Activated gamma-delta T cell treated with Interleukin-2 at 50 U/mL for 16 hours (primary cell): Measurements from ENCODE around the gene CGNL1.

Experiments used
- DNase-seq: peaks from one replicate; pipeline ENCODE4 v3.0.0-alpha.2; 2020

CGNL1 gene

DNA sequence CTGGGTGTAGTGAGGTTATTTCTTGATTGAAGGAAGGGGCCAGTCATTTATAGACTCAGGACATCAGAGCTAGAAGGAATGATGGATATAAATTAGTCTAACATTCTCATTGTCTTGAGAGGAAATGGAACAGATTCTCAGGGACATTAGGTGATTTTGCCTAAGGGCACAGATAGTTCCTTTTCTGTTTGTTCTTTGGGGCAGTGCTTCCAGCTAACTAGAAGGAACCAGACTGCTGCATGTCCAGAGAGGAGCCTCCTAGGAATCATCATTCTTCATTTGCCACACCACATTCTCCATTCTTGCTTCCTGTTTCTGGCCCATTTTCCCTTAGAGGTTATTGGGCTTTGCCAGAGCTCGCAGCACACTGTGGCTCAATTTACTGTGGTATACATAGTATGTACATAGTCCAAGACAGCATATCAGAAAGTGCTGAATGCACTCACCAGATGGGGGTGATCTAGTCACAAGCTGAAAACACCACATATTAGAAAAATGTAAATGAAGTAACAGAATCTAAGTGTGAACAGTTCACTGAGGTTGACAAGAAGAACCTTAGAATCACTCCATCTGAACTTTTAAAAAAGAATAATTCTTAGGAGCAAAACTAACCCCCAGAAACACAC is 152.7 kb downstream of the CGNL1 start:
- DNase-seq, result no peak

DNA sequence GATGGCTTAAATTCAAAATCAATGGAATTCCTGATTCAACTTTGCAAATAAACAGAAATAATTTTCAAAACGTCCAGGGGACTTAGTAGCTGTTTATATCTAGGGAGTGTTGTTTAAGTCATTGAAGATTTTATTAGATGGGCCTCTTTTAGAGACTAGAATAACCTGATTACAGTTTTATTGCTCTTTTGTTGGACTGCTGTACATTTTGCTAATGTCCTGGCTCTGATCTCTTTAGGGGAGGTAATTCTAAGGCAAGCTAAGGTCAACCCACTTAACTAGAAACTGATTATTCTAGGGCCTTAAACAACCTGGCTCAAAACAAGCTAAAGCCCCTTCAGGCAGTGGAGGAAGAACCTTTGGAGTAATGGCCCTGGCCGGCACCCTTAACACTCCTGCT is 153.4 kb downstream of the CGNL1 start:
- no peak for DNase-seq

DNA sequence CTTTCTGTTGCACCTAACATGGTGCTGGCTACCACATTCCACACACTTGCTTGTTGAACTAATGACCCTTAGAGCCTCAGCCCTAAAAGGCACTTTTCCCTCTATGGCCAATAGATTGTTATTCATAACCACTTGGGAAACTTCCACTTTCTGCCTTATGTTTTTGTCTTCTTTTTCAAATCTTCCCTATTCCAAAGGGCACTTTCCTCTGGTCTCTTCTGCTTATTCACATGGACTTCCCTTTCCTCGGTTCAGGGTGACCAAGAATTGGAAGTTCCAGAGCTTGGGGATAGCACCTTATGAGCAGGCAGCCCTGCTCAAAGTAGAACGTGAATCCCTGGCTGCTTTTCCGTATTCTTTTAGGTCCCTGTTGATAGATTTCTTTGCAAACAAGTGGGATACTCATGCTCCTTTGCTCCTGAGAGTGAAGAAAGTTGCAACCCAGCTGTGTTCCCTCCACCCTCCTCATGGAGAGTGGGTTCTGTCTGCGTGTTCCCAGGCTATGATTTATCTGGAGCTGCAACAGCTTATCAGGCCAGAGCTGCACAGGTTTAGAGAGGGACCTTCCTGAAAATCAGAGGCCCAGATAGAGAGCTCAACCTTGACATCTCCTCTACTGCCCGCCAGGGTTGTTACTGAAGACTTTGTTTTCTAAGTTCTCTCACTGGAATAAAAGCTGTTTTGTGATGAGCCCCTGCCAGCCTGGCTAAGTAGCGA is 156.6 kb downstream of the CGNL1 start:
- no peak for DNase-seq

DNA sequence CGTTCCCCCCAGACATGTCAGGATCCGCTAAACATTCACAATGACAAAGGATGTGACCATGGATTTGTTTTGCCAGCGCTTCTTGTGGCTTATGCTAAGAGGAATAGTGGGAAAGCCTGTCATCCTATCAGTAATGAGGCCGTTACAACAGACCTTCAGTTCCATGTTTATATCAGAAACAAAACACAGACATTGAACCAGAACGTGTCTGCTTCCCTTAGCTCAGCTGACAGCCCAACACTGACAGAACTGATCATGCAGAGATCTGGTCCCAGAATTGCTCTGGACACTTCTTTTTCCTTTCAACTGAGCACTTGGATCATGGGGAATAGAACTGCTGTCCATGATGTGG is 157.1 kb downstream of the CGNL1 start:
- no peak for DNase-seq

DNA sequence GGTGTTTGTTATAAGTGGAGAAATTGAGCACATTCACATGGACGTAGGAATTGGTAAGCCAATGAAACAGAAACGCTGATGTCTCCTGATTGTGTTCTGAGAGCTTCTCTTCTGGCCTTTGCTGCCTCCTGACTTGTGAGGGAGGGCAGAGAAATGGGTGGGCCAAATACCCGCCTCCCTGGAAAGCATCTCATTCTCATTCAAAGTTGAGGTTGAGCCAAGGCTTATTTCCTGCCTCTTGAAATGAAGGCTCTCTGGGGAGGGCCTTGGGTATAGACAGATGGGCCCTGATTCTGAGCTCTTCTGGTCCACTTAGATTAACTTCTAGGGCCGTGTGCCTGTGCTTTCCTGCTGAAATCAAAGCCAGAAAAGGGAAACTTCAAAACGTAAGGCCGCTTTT is 158.0 kb downstream of the CGNL1 start:
- no peak for DNase-seq

DNA sequence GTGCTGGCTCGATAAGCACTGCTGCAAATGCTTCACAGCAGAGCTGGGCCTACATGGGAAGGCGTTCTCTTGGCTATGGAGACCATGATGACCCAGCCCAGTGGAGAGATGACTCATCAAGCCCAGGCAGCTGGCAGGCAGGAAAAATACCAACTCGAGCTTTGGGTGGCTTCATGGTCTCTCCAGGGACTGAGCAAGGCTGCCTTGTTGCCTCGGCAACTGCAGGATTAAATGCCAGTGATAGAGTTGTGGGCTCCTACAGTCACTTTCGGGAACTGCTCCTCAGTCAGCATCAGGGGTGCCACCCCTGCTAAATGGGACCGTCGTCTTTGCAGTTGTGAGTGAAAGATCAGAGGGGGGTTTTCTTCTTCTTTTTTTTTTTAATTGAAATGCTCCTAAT is 160.8 kb downstream of the CGNL1 start:
- DNase-seq, result no peak

DNA sequence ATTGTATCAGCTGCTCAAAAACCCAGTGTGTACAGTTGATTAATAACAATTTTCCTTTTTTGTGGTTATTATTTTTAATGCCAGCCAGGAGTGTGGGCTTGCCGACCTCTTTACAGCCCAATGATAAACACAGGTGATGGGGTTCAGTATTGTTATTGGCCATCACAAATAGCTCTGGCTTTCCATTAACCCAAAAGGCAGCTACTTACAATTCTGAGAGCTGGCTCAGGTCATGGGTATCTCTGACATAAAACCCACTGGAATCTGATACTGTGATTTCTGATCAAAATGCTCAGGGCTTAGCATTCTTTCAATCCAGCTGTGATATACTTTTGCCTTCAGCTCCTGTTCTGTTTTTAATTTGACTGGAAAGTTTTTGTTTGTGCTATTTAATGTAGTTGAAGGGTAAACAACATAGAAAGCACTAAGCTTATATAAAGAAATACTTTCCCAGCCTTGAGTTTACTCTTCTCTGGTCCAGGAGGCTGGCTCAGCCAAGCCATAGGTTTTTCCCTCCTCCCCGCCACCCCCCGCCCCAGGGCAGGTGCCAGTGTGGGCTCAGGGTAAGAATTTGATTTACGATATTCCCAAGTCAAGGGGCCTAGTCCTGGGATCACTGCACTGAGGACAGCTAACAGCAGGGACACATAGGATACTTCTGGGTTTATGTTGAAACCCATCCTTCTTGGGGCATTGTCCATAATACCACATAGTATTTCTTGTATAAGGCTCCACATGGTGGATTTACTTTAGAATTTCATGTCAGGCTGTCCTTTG is 161.4 kb downstream of the CGNL1 start:
- no peak for DNase-seq

DNA sequence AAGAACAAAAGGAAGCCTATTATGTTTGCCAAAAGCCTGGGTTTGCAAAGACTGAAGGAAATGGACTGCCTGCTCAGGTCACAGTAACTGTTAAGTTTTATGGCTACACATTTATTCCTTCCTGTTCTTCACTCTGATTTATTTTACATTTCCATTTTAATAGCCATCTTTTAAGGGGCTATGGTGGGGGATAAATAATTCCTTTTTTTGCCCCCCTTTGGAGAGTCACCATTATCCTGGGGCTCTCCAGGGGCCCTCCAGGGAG is 161.9 kb downstream of the CGNL1 start:
- no peak for DNase-seq

DNA sequence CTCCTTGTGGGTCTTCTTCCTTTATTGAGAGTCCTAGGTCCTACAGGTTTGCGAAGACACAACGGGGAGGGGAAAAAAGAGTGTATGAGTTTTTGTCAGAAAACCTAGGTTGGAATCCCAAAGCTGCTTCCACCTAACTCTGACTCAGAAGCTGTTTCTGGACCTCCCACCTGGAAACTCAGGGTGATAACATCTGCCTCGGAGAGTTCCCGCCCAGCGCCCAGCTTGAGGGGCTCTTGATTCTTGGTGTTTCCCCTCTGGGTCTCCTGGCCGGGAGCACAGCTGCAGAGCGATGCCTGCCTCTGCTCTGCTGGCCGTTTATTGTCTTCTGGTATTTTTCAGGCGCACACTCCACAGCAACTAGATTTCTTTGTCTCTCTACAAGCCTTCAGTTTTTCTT is 162.5 kb downstream of the CGNL1 start:
- no peak for DNase-seq

DNA sequence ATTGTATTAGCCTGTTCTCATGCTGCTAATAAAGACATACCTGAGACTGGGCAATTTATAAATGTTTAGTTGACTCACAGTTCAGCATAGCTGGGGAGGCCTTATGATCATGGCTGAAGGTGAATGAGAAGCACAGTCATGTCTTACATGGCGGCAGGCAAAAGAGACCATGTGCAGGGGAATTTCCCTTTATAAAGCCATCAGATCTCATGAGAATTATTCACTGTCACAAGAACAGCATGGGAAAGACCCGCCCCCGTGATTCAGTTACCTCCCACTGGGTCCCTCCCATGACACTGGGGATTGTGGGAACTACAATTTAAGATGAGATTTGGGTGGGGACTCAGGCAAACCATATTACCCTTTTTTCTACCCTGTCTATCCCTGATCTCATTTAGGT is 163.9 kb downstream of the CGNL1 start:
- DNase-seq, result no peak

DNA sequence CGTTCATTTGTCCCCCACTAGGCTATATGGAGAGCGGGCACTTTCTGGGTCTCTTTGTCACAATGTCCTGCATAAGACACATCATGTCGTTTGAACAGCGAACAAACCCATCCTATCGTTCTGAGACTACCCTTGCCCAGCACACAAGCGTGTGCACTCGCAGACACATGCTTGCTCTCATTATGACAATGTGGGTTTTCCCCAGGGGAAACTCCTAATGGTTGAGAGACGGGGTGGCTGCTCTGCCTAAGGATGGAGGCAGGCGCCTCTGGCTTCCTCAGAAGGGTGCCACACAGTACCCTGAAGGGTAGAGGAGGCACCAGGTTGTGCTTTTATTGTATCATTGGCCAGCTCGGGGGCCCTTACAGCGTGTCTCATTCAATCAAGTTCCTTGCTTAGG is 164.4 kb downstream of the CGNL1 start:
- no peak for DNase-seq

DNA sequence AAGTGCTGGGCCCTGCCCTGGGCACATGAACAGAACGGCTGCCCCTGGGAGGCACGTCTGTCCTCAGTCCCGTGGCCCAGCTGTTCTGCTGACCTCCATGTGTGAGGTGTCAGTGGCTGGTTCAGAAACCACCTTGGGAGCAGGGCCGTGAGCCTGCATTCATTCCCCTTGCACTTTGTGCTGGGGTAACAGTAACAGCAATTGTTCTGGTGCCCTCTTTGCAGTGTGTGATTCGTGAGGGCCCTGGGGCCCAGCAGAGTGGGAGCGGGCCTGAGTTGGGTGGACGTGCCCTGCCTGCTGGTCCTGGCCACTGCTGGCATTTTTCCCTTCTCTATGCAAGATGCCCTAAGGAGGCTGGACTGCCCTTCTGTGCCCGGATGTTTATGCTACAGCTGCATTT is 165.0 kb downstream of the CGNL1 start:
- no peak for DNase-seq

DNA sequence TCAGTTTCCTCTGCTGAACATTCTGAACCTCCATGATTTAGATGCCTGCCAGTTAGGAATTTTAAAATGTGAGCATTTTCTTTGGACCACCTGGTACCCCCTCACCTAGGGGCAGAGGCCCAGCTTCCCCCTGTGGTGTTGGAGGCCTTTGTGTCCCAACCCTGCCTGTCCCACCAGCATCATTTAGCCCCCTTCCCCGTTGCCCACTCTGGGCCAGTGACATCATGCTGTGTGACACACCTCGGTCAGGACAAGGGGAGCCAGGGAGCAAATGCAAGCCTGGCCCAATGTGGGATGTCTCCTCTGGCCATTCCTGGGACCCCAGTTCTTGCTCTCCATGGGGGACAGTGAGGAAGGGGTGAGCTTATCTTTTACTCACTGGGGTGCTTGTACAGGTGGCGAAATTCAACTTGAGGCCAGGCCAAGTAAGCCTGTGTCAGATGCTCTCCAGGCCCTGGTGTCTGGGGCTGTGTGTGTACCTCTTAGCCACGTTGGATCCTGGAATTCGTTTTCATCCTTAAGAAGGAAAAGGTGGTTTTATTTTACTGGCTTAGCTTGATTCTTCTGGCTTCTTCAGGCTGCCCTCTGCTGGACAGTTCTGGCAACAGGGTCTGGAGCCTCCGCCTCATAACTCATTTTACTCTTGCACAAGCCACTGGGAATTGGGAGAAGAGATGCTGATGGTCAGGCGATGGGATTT is 165.7 kb downstream of the CGNL1 start:
- DNase-seq, result no peak

DNA sequence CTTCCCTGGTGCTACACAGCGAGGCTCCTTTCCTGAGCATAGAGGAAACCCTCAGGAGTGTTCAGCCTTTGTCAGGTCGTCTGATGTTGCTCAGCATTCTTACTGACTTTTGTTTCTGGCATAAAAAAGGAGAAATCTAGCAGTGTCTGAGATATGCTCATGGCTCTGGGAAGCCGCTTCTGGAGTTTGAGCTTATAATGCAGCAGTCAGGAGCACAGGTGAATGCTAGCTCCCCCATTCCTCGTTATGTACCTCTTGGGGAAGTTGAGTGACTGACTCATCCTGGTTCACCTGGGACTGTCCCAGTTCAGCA is 166.2 kb downstream of the CGNL1 start:
- DNase-seq, result no peak

DNA sequence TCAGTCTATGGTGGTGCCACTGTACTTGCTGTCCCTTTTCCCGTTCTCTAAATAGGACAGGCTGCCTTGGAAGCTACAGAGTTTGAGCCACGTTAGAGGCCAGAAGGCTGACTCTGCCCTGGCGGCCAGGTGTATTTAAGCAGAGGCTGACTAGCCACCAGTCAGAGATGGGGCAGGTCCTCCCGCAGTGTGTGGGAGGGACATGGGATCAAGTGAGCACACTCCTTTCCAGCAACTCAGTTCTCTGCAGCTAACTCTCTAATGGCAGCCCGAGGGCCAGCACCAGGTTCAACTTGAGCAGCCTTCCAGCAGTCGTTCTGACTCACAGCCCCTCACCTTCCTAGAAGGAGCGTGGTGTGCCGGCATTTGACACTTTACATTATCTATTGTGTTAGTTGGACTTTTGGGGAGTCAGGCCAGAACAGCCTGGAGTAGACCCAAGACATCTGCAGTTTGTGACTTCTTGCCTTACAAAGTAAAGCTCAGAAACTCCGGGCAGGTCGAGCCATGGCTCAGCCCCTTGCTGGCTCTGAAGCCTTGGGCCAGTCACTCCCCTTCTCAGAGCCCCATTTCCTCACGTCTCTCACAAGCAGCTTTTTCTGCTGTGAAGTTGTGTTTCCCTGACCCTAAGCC is 168.7 kb downstream of the CGNL1 start:
- DNase-seq, result no peak

DNA sequence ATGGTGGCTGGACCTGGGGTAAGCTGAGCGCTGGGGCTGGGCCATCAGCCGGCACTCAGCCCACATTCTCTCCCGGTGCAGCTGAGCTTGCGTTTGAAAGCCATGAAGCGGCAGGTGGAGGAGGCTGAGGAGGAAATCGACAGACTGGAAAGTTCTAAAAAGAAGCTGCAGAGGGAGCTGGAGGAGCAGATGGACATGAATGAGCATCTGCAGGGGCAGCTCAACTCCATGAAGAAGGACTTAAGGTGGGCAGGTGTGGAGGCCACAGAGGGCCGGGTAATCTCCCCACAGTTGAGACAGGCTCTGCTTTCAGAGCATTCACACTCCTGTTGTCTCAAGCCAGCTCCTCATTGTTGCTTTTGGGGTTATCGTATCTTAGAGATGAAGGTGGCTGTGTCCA is 169.7 kb downstream of the CGNL1 start:
- no peak for DNase-seq

DNA sequence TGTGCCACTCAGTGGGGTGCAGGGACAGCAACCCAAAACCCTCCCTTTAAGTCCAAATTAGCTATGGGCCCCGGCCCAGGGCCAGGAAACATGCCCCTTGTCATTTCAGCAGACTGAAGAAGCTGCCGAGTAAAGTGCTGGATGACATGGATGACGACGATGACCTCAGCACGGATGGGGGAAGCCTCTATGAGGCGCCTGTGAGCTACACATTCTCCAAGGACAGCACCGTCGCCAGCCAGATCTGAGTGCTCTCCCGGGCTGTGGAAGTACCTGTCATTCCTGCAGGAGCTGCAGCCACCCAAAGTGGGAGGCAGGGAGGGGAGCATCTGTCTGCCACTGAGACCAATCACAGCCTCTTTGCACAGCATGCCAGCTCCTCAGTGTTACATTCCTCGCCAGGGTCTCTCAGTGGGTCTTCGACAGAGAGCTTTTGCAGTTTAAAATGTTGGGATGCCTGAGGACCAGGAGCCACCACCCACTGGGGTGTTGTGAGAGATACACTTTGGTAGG is 171.0 kb downstream of the CGNL1 start:
- no peak for DNase-seq

DNA sequence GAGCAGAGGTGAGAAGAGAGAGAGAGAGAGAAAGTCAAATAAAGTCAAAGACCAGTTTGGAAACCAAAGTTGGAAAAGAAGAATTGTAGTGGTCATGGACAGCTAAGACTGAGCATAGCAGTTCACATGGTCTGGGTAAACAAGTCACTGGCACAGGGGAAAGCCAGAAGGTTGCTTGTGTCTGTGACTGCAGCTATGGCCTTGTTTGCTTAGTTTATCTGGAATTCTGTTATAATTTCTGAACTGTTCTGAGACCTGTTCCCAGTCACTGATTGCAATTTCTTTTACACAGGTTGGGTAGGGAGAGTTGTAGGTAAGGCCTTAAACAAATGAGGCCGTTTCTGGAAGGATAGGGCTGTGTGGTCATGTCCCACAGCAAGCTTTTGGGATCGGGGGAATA is 172.0 kb downstream of the CGNL1 start:
- DNase-seq, result no peak

DNA sequence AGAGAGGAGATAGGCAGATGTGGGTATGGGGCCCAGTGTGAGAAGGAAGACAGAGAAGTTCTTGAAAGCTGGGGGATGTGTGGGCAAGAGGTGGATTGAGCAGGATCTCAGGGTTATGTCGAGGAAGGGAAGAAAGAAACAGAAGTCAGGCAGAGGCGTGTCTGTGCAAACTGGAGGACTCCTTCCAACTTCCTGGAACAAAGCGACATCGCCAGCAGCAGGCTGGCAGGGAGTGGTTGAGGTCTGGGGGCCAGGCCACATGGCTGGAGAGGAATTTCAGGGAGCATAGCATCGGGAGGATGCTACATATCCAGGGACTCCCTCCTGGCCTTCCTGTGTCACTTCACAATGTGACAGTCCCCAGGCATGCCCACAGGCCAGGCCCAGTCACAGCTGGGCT is 172.5 kb downstream of the CGNL1 start:
- DNase-seq, result no peak

DNA sequence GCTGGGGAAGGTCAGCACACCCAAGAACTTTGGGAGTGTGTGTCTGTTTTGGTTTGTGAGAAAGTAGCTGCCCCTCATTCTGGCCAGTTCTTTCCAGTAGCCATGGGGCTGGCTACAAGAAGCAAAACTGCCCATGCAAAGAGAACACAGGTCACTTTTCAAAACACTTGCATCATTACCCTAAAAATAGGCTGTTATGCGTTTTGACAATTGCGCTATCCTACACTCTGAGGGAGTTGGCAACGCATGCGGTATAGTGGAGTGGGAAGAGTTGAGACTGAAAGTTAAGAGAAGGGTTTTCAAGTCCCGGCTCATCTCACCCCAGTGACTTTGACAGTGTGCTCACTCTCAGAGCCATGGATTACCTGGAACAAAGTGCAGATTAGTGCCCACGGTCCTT is 173.6 kb downstream of the CGNL1 start:
- DNase-seq, result no peak

DNA sequence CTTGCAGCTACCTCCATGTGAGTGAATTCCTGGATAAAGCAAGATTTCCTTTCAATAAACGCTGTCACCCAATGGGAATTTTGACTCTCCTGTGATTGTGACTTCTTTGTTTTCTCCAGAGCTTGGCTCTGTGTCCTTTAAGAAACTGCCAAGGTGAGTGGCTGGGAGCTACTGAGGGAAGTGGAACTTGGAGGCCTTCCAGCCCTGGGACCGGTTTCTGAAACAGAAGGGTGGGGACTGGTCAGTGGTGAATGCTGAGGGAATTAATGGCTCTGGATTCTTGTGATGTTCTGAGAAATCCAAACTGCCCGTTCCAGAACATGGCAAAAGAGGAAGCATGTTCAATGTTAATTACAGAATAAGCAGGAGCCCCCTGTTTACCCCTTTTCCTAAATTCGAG is 174.3 kb downstream of the CGNL1 start:
- no peak for DNase-seq

DNA sequence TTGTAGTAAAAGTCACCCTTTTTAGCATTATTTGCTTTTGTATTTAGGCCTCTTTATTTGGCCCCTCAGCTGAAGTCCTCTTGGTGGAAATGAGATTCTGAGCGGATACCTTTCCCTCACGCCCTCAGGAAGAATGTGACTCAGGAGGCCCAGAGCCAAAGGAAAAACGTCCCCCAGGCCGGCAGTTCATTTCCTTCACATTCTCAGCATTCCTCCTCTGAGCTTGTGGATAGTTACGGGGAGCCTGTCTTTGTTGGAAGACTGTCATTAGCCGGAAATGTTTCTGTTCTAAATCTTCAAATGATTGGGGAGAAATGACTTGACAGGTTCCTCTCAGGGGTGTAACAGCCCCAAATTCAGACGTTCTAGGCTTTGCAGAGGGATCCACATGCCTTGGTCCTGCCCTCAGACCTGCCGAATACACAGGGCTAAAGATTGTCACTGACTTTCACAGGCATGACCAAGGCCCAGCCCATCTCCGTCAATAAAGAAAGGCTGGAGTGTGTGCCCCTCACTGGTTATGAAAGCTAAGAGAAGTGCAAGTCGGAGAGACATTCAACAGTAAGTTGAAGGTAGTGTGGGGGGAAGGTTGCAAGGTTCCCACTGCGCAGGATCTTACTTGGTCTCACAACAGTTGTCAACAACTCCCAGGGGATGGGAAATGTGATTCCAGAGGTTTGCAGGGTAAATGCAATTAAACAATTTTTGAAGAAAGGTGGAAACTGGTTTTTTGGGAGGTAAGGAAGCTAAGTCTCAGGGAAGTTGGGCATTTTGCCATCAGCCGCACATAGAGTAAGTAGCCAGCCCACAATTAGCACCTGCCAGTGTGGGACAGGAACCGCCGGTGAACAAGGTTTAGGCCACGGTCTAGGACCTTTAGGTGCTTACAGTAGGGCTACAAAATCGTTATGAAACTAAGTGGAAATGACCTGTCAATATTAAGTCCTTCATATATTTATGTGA is 175.7 kb downstream of the CGNL1 start:
- DNase-seq, result no peak
